Measurements from ENCODE around the gene GRIK4.
"Not testable (repeated sequence)": the region's sequence is repeated elsewhere in the genome, so short reads cannot be mapped to it uniquely, and the experiment has no call there.

Gene GRIK4

GRCh38 chr11:120610111-120610510, 98.6 kb downstream of the GRIK4 start:
- no peak for DNase-seq

GRCh38 chr11:120611581-120611980, 100.0 kb downstream of the GRIK4 start:
- no peak for DNase-seq

GRCh38 chr11:120612513-120613263, 101.1 kb downstream of the GRIK4 start:
- no peak for DNase-seq

GRCh38 chr11:120613264-120614226, 102.0 kb downstream of the GRIK4 start:
- no peak for DNase-seq

GRCh38 chr11:120615391-120615790, 103.8 kb downstream of the GRIK4 start:
- no peak for DNase-seq

GRCh38 chr11:120618399-120618798, 106.9 kb downstream of the GRIK4 start:
- DNase-seq = no peak

GRCh38 chr11:120622189-120622875, 110.8 kb downstream of the GRIK4 start:
- DNase-seq = no peak

- DNase-seq = not testable (repeated sequence)
Observed at GRCh38 chr11:120624992-120625391, 113.4 kb downstream of the GRIK4 start.

- no peak for DNase-seq
Observed at GRCh38 chr11:120625565-120625964, 114.0 kb downstream of the GRIK4 start.

- no peak for DNase-seq
Observed at GRCh38 chr11:120626791-120627190, 115.2 kb downstream of the GRIK4 start.

GRCh38 chr11:120627327-120628163, 116.0 kb downstream of the GRIK4 start:
- no peak for DNase-seq

- no peak for DNase-seq
Observed at GRCh38 chr11:120629407-120630080, 118.0 kb downstream of the GRIK4 start.

- DNase-seq = no peak
Observed at GRCh38 chr11:120630122-120630521, 118.6 kb downstream of the GRIK4 start.

- DNase-seq = no peak
Observed at GRCh38 chr11:120632579-120632978, 121.0 kb downstream of the GRIK4 start.

GRCh38 chr11:120633616-120634393, 122.3 kb downstream of the GRIK4 start:
- no peak for DNase-seq

- no peak for DNase-seq
Observed at GRCh38 chr11:120634706-120635105, 123.2 kb downstream of the GRIK4 start.

- DNase-seq = no peak
Observed at GRCh38 chr11:120635136-120635810, 123.7 kb downstream of the GRIK4 start.

GRCh38 chr11:120637131-120637530, 125.6 kb downstream of the GRIK4 start:
- DNase-seq = no peak

- no peak for DNase-seq
Observed at GRCh38 chr11:120642196-120642894, 130.8 kb downstream of the GRIK4 start.

GRCh38 chr11:120643284-120643683, 131.7 kb downstream of the GRIK4 start:
- DNase-seq = no peak

Data from NCI-H1930 (cell line).